HEK293 (cell line): ENCODE data around the gene PJA2.

ENCODE experiments used
- CTCF ChIA-PET: fragments of 350-600 bp; formaldehyde crosslinking; extraction: SDS; loops from one replicate; lab custom pipeline; 2021; ENCODE audit warnings: antibody characterized with exemption; lab: Yijun Ruan, JAX
- POLR2A ChIA-PET: fragments of 300-600 bp; formaldehyde crosslinking; extraction: SDS; loops from one replicate; lab custom pipeline; 2020; ENCODE audit warnings: antibody characterized with exemption, inconsistent platforms; lab: Yijun Ruan, JAX
- H3K27ac ChIP-seq: fragments of 200-500 bp; sonication (Bioruptor generic); 2 replicates; pipeline ENCODE4 v1.5.1; 2014; ENCODE audit warnings: low read depth, low read length, control low read depth, inconsistent platforms; ENCODE audit errors: extremely low read depth
- H3K36me3 ChIP-seq, 2 experiments: fragments of 200-500 bp in 1 of 2; sonication (Bioruptor generic) in 1 of 2; 1 replicate in 1 of 2; 2 replicates in 1 of 2; pipeline ENCODE4 v1.5.1; 2014 to 2017; ENCODE audit warnings: inconsistent platforms in 2 of 2, low read length in 2 of 2; ENCODE audit not compliant: control insufficient read depth in 2 of 2, insufficient read depth in 1 of 2
- H3K4me1 ChIP-seq: fragments of 200-500 bp; sonication (Bioruptor generic); 2 replicates; pipeline ENCODE4 v1.5.1; 2014; ENCODE audit warnings: mild to moderate bottlenecking, low read length, inconsistent platforms; ENCODE audit not compliant: control insufficient read depth, insufficient read depth
- H3K4me3 ChIP-seq: 2 replicates; pipeline ENCODE4 v1.5.1; 2011; ENCODE audit warnings: low read depth, mild to moderate bottlenecking, control low read depth, low read length, moderate library complexity
- H3K9me3 ChIP-seq: fragments of 200-500 bp; sonication (Bioruptor generic); 2 replicates; pipeline ENCODE4 v1.5.1; 2014; ENCODE audit warnings: low read depth, low read length, inconsistent platforms; ENCODE audit not compliant: control insufficient read depth, insufficient read depth
- FEZF1 ChIP-seq: fragments of 450-650 bp; formaldehyde crosslinking; IDR thresholded peaks from 2 replicates; pipeline ENCODE4 v1.5.1; 2016; ENCODE audit warnings: missing biosample characterization, missing genetic modification characterization
- GLIS2 ChIP-seq: fragments of 450-650 bp; formaldehyde crosslinking; IDR thresholded peaks from 2 replicates; pipeline ENCODE4 v1.5.1; 2016; ENCODE audit warnings: missing biosample characterization, missing genetic modification characterization
- OSR2 ChIP-seq: fragments of 450-650 bp; formaldehyde crosslinking; IDR thresholded peaks from 2 replicates; pipeline ENCODE4 v1.5.1; 2016; ENCODE audit warnings: missing biosample characterization, missing genetic modification characterization
- ZNF112 ChIP-seq: fragments of 450-650 bp; formaldehyde crosslinking; IDR thresholded peaks from 2 replicates; pipeline ENCODE4 v1.5.0; 2017; ENCODE audit warnings: missing biosample characterization, missing genetic modification characterization
- ZNF155 ChIP-seq: fragments of 450-650 bp; formaldehyde crosslinking; IDR thresholded peaks from 2 replicates; pipeline ENCODE4 v1.5.1; 2016; ENCODE audit warnings: missing biosample characterization, missing genetic modification characterization
- ZNF157 ChIP-seq: fragments of 450-650 bp; formaldehyde crosslinking; IDR thresholded peaks from 2 replicates; pipeline ENCODE4 v1.5.1; 2016; ENCODE audit warnings: missing biosample characterization, missing genetic modification characterization
- ZNF169 ChIP-seq: fragments of 450-650 bp; formaldehyde crosslinking; IDR thresholded peaks from 2 replicates; pipeline ENCODE4 v1.5.1; 2016; ENCODE audit warnings: missing biosample characterization, missing genetic modification characterization
- ZNF274 ChIP-seq, 2 experiments: fragments of 200-500 bp in 1 of 2; fragments of 450-650 bp in 1 of 2; sonication (Bioruptor generic) in 1 of 2; formaldehyde crosslinking in 1 of 2; IDR thresholded peaks; 2 replicates each; pipeline versions ENCODE4 v1.5.1 to v1.6.1; 2014 to 2016; ENCODE audit warnings: borderline replicate concordance in 1 of 2, inconsistent platforms in 1 of 2, low read length in 1 of 2, missing biosample characterization in 1 of 2, missing genetic modification characterization in 1 of 2
- ZNF354C ChIP-seq: fragments of 450-650 bp; formaldehyde crosslinking; IDR thresholded peaks from 2 replicates; pipeline ENCODE4 v1.5.1; 2016; ENCODE audit warnings: missing biosample characterization, missing genetic modification characterization, low read depth, borderline replicate concordance
- ZNF560 ChIP-seq: fragments of 450-650 bp; formaldehyde crosslinking; IDR thresholded peaks from 2 replicates; pipeline ENCODE4 v1.5.1; 2017; ENCODE audit warnings: missing biosample characterization, missing genetic modification characterization, borderline replicate concordance
- ZNF621 ChIP-seq: fragments of 450-650 bp; formaldehyde crosslinking; IDR thresholded peaks from 2 replicates; pipeline ENCODE4 v1.5.1; 2017; ENCODE audit warnings: missing biosample characterization, missing genetic modification characterization
- ZNF664 ChIP-seq: fragments of 450-650 bp; formaldehyde crosslinking; IDR thresholded peaks from 2 replicates; pipeline ENCODE4 v1.5.1; 2016; ENCODE audit warnings: missing biosample characterization, missing genetic modification characterization
- ZNF792 ChIP-seq: fragments of 450-650 bp; formaldehyde crosslinking; IDR thresholded peaks from 2 replicates; pipeline ENCODE4 v1.5.1; 2016; ENCODE audit warnings: missing biosample characterization, missing genetic modification characterization
- TF ChIP-seq, protein P1 (sequence below): fragments of 450-650 bp; formaldehyde crosslinking; optimal IDR thresholded peaks from 2 replicates; pipeline ENCODE3; 2016; ENCODE audit warnings: missing biosample characterization, mild to moderate bottlenecking, missing genetic modification characterization
- TF ChIP-seq, protein P2 (sequence below): fragments of 450-650 bp; formaldehyde crosslinking; IDR thresholded peaks from 2 replicates; pipeline ENCODE4 v1.5.1; 2016; ENCODE audit warnings: missing biosample characterization, missing genetic modification characterization
- TF ChIP-seq, protein P3 (sequence below): fragments of 450-650 bp; formaldehyde crosslinking; IDR thresholded peaks from 2 replicates; pipeline ENCODE4 v1.5.1; 2016; ENCODE audit warnings: missing biosample characterization, missing genetic modification characterization, borderline replicate concordance
- TF ChIP-seq, protein P4 (sequence below): fragments of 450-650 bp; formaldehyde crosslinking; IDR thresholded peaks from 2 replicates; pipeline ENCODE4 v1.5.1; 2016; ENCODE audit warnings: missing biosample characterization, missing genetic modification characterization

Gene PJA2

DNA sequence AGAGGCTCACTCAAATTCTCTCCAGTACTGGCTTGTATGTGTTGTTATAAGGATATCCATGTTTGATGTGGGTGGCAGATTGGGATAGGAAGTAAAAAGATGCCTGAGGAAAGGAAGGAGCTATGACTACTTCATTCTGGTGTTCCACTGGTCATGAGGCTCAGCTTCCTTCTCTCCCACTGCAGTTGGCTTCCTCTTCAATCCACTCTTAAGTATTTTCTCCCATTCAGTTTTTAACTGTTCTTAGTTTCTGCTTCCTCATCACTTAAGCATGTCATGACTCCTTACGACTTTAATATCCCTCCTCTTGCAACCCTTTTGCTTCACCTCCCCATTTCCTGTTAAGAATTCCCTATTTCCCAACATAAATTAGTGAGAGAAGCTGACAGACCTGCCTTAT is 81.1 kb downstream of the PJA2 start:
- TF ChIP-seq ZNF560 (tag by site-specific recombination): no peak
- no peak for TF ChIP-seq ZNF354C (tag by site-specific recombination)
- TF ChIP-seq ZNF112: no peak
- Histone ChIP-seq H3K36me3 (no peaks in the 10 kb centered on the region), H3K4me3 (no peak overlapping the region), H3K27ac (no peak overlapping the region), H3K4me1 (no peaks in the 10 kb centered on the region), H3K9me3 (no peaks in the 10 kb centered on the region)
- ChIA-PET CTCF (interaction anchor here (0.6 kb wide), 1 partner anchor 28 kb away, joined by 6 read pairs; no protein-coding TSS in a partner anchor), POLR2A (no interaction called here)

DNA sequence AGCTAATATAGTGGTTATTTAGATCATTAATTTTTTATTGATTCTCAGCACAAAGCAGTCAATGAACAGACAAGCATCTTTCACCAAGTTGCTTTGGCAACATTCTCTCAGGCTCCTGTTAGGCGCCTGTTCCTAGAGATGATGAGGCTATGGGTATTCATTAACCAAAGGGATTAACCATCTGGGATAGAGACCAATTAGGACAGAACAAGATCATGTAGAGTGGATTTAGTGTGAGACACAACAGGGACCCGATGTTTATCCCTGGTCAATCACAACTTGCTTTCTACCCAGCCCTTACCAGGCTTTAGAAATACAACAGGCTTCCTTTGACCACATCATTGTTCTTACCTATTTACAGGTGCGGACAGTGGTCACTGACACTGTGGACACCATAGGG is 82.2 kb downstream of the PJA2 start:
- no peak overlapping the region for H3K27ac ChIP-seq
- H3K9me3 ChIP-seq: no peaks in the 10 kb centered on the region
- CTCF ChIA-PET: no interaction called here
- no peak overlapping the region for H3K4me3 ChIP-seq
- TF ChIP-seq, protein P1, sequence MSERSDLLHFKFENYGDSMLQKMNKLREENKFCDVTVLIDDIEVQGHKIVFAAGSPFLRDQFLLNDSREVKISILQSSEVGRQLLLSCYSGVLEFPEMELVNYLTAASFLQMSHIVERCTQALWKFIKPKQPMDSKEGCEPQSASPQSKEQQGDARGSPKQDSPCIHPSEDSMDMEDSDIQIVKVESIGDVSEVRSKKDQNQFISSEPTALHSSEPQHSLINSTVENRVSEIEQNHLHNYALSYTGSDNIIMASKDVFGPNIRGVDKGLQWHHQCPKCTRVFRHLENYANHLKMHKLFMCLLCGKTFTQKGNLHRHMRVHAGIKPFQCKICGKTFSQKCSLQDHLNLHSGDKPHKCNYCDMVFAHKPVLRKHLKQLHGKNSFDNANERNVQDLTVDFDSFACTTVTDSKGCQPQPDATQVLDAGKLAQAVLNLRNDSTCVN (tag by site-specific recombination): no peak
- TF ChIP-seq, protein P2, sequence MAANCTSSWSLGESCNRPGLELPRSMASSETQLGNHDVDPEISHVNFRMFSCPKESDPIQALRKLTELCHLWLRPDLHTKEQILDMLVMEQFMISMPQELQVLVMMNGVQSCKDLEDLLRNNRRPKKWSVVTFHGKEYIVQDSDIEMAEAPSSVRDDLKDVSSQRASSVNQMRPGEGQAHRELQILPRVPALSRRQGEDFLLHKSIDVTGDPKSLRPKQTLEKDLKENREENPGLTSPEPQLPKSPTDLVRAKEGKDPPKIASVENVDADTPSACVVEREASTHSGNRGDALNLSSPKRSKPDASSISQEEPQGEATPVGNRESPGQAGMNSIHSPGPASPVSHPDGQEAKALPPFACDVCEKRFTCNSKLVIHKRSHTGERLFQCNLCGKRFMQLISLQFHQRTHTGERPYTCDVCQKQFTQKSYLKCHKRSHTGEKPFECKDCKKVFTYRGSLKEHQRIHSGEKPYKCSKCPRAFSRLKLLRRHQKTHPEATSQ (tag by site-specific recombination): no peak
- no peak for TF ChIP-seq ZNF169 (tag by site-specific recombination)
- TF ChIP-seq ZNF664: no peak
- TF ChIP-seq ZNF274 (IDR thresholded peaks at IDR 0.05; ENCODE audit: low read length): no peak
- TF ChIP-seq ZNF274 (tag by site-specific recombination; IDR thresholded peaks at IDR 0.05; ENCODE audit: borderline replicate concordance): no peak
- TF ChIP-seq ZNF621 (tag by site-specific recombination): no peak
- TF ChIP-seq, protein P3, sequence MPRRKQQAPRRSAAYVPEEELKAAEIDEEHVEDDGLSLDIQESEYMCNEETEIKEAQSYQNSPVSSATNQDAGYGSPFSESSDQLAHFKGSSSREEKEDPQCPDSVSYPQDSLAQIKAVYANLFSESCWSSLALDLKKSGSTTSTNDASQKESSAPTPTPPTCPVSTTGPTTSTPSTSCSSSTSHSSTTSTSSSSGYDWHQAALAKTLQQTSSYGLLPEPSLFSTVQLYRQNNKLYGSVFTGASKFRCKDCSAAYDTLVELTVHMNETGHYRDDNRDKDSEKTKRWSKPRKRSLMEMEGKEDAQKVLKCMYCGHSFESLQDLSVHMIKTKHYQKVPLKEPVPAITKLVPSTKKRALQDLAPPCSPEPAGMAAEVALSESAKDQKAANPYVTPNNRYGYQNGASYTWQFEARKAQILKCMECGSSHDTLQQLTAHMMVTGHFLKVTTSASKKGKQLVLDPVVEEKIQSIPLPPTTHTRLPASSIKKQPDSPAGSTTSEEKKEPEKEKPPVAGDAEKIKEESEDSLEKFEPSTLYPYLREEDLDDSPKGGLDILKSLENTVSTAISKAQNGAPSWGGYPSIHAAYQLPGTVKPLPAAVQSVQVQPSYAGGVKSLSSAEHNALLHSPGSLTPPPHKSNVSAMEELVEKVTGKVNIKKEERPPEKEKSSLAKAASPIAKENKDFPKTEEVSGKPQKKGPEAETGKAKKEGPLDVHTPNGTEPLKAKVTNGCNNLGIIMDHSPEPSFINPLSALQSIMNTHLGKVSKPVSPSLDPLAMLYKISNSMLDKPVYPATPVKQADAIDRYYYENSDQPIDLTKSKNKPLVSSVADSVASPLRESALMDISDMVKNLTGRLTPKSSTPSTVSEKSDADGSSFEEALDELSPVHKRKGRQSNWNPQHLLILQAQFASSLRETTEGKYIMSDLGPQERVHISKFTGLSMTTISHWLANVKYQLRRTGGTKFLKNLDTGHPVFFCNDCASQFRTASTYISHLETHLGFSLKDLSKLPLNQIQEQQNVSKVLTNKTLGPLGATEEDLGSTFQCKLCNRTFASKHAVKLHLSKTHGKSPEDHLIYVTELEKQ (tag by site-specific recombination): no peak
- no peak for TF ChIP-seq FEZF1 (tag by site-specific recombination)
- TF ChIP-seq OSR2 (tag by site-specific recombination): no peak
- TF ChIP-seq GLIS2 (tag by site-specific recombination): no peak
- TF ChIP-seq ZNF157: no peak
- TF ChIP-seq ZNF792 (tag by site-specific recombination): no peak
- TF ChIP-seq, all 188 proteins: peak for 0
- no peaks in the 10 kb centered on the region for H3K4me1 ChIP-seq
- H3K36me3 ChIP-seq: no peaks in the 10 kb centered on the region
- POLR2A ChIA-PET: no interaction called here

DNA sequence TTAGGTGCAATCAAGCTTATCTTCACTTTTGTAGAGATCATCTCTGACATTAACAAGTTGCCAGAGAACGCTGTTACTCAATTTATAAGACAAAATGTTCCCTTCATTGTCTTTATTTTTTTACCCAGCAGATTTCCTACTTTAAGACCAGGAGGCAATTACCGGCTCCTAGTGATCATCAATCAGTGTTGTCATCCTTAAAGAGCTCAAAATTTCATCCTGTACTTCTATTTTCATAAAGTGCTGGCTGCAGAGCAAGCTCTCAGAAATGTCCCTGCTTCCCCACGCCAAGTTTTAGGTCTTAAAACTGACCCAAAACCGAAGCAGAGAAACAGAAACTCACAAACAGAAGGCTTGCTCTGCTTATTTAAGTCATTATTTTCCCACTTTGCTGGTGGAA is 82.9 kb downstream of the PJA2 start:
- no peak overlapping the region for H3K4me3 ChIP-seq
- no peaks in the 10 kb centered on the region for H3K9me3 ChIP-seq
- TF ChIP-seq, protein P4, sequence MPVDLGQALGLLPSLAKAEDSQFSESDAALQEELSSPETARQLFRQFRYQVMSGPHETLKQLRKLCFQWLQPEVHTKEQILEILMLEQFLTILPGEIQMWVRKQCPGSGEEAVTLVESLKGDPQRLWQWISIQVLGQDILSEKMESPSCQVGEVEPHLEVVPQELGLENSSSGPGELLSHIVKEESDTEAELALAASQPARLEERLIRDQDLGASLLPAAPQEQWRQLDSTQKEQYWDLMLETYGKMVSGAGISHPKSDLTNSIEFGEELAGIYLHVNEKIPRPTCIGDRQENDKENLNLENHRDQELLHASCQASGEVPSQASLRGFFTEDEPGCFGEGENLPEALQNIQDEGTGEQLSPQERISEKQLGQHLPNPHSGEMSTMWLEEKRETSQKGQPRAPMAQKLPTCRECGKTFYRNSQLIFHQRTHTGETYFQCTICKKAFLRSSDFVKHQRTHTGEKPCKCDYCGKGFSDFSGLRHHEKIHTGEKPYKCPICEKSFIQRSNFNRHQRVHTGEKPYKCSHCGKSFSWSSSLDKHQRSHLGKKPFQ: no peak
- TF ChIP-seq, protein P2 (tag by site-specific recombination): no peak
- TF ChIP-seq ZNF155 (tag by site-specific recombination): no peak
- no peak overlapping the region for H3K27ac ChIP-seq
- ChIA-PET POLR2A (no interaction called here), CTCF (no interaction called here)
- H3K4me1 ChIP-seq: no peaks in the 10 kb centered on the region
- H3K36me3 ChIP-seq: no peaks in the 10 kb centered on the region
